ENCODE data around the gene AQP1. TPM values are rescaled to one million over a fixed set of nuclear protein-coding genes. Genes with fewer than 3 reads are reported as not detected.

AQP1 gene
- total and polyA plus RNA-seq, 10 of the 15 experiments (the other 5 are each of a cell fraction or from before 2014, with no cell fraction given) = 0.03 to 0.64 TPM; not detected in 8

- no TSS peak for BruUV-seq (replicated peaks)
- H3K4me3 ChIP-seq = no peak overlapping the region
- in situ Hi-C loops (cut with MboI) = no loop called here
- POLR2A ChIA-PET = no interaction called here
- no peaks in the 10 kb centered on the region for H3K79me2 ChIP-seq (ENCODE audit: control insufficient read depth, insufficient read depth, low read length)
- SMC1A ChIA-PET (ENCODE audit: uncharacterized antibody, unreplicated experiment) = interaction anchor here (3.3 kb wide), 1 partner anchor 37 kb away, joined by 49 read pairs; no protein-coding TSS in a partner anchor
- H3K9ac ChIP-seq (ENCODE audit: control insufficient read depth, insufficient read depth, low read length) = no peak overlapping the region
- DNase-seq (ENCODE audit: low read depth, low spot score) = no peak
- TF ChIP-seq PBX3 (IDR thresholded peaks at IDR 0.05; ENCODE audit: insufficient replicate concordance, low read depth, low read length) = no peak
- TF ChIP-seq MYB (IDR thresholded peaks at IDR 0.05; ENCODE audit: borderline replicate concordance, low read depth, low read length) = no peak
- TF ChIP-seq ZSCAN29 (IDR thresholded peaks at IDR 0.05) = no peak
- no peak for TF ChIP-seq HSF1 (IDR thresholded peaks at IDR 0.05; ENCODE audit: low read depth, low read length)
- no peak for TF ChIP-seq BCL11A (IDR thresholded peaks at IDR 0.05; ENCODE audit: low read depth, low read length)
- TF ChIP-seq HDGF (IDR thresholded peaks at IDR 0.05) = no peak
- no peak for TF ChIP-seq NBN (IDR thresholded peaks at IDR 0.05)
- no peak for TF ChIP-seq LARP7 (IDR thresholded peaks at IDR 0.05)
- TF ChIP-seq CTCF (IDR thresholded peaks at IDR 0.05 in 2 of 3, conservative IDR thresholded peaks at IDR 0.05 in 1 of 3; ENCODE audit: control insufficient read depth in 2 of 3, extremely low read depth in 1 of 3, insufficient read depth in 1 of 3, low read depth in 3 of 3, low read length in 3 of 3) = no peak
- H2AFZ ChIP-seq (ENCODE audit: control insufficient read depth, low read depth, low read length) = no peak overlapping the region
- intact Hi-C loops (cut with micrococcal nuclease; ENCODE audit: unreplicated experiment) = loop anchor here (5.0 kb wide), 1 partner anchor 186 kb away; no protein-coding TSS in a partner anchor
- CTCF ChIA-PET = interaction anchor here (1.0 to 7.2 kb wide), 2 partner anchors 37 to 45 kb away, joined by 4 to 159 read pairs; no protein-coding TSS in a partner anchor
- no peak for ATAC-seq
- no peaks in the 10 kb centered on the region for H4K20me1 ChIP-seq (ENCODE audit: control insufficient read depth, insufficient read depth)
- H3K27me3 ChIP-seq (replicated peaks in 1 of 2; ENCODE audit: control insufficient read depth in 2 of 2, insufficient read depth in 2 of 2, low read length in 1 of 2) = peaks cover 0 to 6% of the 10 kb centered on the region in 2 experiments; a peak in 2 of 4 replicates
- H3K36me3 ChIP-seq (ENCODE audit: control insufficient read depth in 2 of 2, insufficient read depth in 2 of 2, low read length in 1 of 2) = no peaks in the 10 kb centered on the region
- no peaks in the 10 kb centered on the region for H3K4me1 ChIP-seq (ENCODE audit: control insufficient read depth, insufficient read depth, low read length)
- no peak overlapping the region for H3K27ac ChIP-seq (ENCODE audit: control insufficient read depth, insufficient read depth)
- FAIRE-seq = no peak
- no peak overlapping the region for H3K4me2 ChIP-seq (ENCODE audit: control insufficient read depth, insufficient read depth)
- H3K9me3 ChIP-seq (replicated peaks; ENCODE audit: control insufficient read depth, insufficient read depth, low read length) = no peaks in the 10 kb centered on the region
- RAD21 ChIA-PET (ENCODE audit: unreplicated experiment) = interaction anchor here (1.9 kb wide), 1 partner anchor 37 kb away, joined by 4 read pairs; no protein-coding TSS in a partner anchor
These were observed 25.1 kb downstream of the AQP1 start for GRCh38 chr7:30936650-30937245.
